DMS 273 (cell line): ENCODE measurements around the gene SORCS2.

Experiments used
- DNase-seq: peaks from one replicate; lab custom pipeline; 2025; ENCODE audit not compliant: unreplicated experiment; lab: John Stamatoyannopoulos, UW

Gene SORCS2

DNA sequence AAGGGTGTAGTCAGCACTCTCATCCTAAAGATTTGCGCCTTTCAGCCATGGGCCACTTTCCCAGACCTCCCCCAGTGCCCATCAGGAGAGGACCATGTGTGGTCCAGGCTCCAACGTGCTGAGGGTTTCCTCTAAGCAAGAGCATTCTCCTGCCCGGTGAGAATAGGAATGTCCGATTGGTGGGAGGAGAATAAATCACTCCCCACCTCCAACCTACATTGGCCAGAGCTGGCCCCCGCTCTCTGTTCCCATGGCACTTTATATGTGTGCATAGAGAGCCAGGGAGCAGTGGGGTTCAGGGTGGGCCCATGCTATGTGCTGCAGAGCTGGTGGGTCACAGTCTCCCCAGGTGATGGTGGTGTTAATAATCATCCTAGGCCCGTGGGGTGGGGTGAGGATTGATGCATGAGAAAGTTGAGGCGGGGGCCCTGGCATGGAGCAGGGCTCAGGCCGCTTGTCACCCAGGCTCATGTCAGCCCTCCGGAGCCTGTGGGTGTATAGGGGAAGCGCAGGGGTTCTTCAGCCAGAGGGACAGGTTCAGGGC lies 6.8 kb upstream of the SORCS2 start:
- no peak for DNase-seq

DNA sequence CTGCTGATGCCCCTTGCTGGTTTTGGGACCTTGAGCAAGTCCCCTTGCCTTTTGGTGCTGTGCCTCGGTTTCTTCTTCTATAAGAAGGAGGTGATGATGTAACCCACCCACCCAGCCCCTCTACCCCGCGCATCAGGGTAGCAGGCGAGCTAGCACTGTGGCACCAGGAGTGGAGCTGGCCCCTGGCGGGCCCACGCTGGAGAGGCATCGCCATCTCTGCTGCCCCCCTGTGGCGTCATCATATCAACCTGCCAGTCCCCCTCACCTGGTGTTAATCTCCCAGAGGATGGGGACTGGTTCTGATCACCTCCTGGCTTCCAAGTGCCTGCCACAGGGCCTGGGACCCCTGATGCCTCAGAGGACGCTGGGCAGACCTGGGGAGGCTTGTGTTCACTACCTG lies 6.3 kb upstream of the SORCS2 start:
- peak; percentile 53 for DNase-seq

DNA sequence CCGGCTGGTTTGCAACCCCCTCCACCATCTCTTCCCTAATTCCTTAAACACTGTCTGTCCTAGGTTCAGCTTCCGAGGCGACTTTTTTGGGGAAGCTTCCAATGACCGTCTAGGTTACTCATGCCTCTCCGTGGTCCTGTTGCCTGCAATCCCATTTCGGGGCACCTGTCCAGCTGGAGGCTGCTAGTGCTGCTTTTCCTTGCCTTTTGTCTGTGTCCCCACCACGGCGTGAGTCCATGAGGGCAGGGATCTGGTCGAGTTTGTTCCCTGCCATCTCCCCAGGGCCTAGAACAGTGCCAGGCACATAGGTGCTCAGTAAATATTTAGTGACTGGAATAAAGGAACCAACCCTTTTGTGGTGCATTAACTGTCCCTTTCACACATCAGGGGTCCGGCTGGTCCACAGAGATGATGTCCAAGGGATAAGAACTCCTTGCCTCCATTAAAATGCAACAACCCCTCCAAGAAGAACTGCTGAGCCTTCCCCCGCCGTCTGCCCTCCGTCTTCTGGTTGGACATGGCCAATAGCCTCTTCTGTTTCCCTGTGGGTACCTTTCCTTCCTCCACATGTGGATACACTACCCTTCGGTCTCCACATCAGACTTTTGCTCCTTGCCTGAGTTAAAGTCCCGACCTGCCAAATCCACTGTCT lies 5.7 kb upstream of the SORCS2 start:
- no peak for DNase-seq

DNA sequence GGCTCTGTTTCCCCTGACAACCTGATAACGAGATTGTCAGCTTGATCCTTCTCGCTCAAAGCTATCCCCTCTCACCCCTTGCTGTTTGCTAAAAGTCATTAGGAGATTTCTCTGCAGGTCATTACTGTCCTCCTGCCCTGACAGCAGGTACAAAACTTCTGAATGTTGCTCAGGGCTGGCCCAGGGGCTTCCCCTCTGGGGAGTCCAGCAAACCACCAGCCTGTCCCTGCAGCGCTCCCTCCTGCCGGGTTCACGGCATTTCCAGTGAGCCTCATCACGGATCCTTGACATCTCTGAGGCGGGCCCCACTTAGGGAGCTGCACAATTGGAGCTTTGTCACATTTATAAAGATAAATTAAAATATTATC lies 5.2 kb upstream of the SORCS2 start:
- no peak for DNase-seq

DNA sequence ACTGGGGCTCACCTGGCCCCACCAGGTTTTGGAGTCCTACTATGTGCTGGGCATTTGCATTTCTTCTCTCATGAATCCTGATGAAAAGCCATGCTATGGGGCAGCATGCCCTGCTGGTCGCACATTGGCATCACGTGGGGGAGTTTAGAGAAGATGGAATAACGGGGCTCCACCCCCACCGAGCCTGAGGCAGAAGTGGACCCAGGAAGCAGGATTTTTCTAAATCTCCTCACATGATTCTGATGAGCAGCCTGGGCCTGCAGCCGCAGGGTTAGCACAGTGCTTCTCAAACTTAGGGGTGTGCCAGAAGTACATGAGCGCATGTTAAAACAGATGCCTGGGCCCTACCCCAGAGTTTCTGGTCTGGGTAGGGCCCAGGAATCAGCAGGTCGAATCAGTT lies 4.6 kb upstream of the SORCS2 start:
- peak; percentile 4 for DNase-seq

DNA sequence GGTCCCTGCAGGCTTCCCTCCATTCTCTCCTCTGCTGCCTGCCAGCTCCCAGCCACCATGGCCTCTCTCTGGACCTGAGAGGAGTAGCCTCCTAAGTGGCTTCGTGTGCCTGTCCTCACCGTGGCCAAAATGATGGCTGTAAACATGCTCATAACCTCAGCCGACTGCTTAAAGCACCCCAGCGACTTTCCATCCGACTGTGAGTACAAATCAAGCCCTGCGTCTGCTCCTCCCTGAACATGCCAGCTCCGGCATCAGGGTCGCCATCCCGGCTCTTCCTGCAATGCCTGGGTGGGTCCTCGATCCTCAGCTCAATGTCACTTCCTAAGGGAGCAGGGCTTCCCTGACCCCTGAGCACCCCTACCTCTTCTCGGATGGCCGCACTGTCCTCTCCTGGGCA lies 3.3 kb upstream of the SORCS2 start:
- no peak for DNase-seq

DNA sequence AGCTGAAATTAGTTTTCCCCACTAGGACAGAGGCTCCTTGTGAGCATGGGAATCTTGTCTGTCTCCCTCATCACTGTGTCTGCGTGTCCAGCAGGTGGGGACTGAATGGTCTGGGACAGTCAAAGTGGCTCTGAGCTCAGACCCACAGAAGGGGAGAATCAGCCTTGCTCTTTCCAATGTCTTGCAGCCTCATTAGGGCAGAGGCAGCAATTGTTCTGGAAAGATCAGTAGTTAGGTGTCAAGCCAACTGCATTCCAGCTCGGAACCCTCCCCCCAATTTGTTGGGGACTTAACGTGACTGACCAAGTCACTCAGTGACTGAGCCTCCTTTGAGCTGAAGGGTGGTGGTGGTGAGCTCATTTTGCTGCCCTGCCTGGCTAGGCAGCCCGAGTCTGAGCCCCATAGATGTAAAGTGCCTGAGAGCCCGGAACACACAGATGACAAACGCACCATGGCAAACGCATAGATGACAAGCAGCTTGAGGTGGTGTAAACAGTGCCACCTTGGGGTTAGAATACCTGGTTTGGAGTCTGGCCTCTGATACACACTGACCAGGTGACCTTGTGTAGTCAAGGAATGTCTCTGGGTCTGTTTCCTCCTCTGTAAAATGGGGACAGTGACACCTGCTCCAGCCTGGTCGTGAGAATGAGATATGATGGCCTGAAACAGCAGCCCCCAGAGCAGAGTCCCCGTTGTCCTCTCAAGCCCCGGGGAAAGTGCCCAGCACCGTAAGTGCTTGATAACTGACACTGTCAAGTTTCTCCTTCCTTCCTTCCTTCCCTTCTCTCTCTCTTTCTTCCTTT lies 2.7 kb upstream of the SORCS2 start:
- peak; percentile 8 for DNase-seq

DNA sequence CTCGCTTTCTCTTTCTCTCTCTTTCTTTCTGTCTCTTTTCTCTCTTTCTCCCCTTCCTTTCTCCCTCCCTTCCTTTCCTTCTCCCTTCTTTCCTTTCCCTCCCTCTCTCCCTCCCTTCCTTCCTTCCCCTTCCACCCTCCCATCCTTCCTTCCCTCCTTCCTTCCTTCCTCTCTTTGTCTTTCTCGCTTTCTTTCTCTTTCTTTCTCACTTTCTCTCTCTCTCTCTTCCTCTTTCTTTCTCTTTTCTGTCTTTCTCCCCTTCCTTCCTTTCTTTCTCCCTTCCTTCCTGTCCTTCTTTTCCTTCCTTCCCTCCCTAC lies 2.1 kb upstream of the SORCS2 start:
- no peak for DNase-seq

DNA sequence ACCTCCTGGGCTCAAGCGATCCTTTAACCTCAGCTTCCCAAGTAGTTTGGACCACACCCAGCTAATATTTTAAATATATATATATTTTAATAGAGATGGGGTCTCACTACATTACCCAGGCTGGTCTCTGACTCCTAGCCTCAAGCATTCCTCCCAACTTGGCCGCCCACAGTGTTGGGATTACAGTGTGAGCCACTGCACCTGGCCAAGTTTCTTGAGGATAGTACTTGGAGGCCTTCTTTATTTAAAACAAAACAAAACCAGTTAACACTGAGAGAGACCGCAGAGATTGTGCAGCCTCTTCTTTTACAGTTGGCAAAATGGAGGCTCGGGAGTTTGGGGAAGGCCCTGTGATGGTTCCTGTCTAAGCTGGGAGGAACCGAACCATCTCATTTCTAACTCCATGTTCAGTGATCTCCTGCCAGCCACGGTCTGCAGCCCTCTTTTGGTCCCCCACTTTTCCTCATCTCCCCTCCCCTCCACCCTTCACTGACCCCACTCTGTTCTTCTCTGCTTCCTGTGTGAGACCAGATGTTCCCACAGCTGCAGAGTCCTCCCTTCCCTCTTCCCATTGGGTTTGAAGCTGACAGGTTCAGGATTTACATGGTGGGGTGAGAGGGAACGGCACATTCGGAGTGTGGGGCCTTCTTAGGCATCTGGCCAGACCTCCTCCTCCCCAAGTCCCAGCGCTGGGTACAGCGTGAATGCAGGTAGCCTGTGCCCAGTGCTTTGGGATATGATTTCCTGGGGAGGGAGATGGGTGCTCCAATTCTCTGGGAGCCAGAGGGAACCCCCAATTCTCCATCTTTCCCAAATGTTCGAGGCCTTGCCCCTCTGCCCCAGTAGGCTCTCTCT lies 1.4 kb upstream of the SORCS2 start:
- DNase-seq: no peak

DNA sequence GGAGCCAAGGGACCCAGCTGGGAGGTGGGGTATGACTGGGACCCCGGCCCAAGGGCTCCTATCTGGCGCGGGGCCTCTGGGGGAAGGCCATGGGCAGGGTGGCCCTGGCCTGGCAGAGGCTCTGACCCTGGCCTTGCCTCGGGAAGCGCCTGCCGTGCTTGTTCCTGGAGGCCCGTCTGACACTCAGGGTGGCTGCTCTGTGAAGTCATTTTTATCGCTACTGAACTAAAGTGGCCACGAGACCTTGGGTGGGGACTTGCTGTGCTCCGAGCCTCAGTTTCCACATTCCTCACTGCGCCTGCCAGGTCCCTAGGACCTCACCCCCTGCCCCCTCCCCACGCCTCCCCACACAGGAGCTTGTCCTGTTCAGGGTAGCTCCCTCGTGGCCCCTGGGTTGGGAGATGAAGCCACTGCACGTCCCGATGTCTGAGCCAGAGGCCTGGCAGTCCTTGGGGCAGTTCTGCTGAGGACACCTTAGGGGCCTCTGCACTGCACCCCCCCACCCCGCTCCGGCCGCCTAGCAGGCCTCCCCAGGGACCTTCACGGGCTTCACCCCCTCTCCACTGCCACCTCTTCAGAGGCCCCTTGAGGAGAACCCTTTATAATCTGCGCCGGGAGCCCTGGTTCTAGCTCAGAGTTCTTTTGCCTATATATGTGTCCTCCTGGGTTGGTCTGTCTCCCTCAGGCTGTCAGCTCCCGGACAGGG lies 639 bp upstream of the SORCS2 start:
- no peak for DNase-seq

DNA sequence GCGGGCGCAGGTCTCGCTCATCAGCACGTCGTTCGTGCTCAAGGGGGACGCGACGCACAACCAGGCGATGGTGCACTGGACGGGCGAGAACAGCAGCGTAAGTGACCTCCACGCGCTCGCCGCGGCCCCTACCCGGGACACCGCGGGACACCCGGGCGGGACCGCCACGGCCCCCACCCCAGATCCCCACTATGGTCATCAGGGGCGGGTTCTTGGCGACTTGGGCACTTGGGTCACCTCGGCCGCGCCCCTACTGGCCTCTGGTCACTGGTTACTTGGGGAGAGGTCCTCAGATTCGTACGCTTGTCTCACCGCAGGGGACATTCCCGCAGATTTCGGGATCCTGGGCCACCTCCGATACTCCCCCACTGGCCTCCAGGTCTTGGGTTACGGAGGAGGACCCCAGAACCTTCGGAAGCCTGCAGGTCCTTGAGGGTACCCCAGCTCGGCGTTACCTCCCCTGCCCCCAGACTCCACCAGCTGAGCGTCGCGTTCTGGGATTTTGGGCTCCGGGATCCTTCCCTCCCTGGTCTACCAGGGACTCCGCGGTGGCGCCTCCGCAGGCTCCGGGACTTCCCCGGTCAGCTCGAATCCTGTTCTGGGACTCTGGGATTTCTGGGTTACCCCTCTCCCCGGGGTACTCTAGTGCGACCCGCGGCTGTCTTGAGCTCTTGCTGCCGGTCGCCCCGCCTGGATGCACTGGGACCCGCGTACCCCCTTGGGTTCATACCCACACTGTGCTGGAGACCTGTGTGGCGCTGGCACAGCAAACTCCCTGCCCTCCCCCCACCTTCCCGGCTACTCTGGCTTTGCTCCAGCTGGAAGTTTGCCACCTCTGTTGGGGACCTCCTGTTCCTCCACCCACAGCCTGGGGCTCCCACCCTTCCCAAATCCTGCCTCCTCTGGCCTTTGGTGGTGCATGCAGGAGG lies 956 bp downstream of the SORCS2 start:
- DNase-seq: peak; percentile 65

DNA sequence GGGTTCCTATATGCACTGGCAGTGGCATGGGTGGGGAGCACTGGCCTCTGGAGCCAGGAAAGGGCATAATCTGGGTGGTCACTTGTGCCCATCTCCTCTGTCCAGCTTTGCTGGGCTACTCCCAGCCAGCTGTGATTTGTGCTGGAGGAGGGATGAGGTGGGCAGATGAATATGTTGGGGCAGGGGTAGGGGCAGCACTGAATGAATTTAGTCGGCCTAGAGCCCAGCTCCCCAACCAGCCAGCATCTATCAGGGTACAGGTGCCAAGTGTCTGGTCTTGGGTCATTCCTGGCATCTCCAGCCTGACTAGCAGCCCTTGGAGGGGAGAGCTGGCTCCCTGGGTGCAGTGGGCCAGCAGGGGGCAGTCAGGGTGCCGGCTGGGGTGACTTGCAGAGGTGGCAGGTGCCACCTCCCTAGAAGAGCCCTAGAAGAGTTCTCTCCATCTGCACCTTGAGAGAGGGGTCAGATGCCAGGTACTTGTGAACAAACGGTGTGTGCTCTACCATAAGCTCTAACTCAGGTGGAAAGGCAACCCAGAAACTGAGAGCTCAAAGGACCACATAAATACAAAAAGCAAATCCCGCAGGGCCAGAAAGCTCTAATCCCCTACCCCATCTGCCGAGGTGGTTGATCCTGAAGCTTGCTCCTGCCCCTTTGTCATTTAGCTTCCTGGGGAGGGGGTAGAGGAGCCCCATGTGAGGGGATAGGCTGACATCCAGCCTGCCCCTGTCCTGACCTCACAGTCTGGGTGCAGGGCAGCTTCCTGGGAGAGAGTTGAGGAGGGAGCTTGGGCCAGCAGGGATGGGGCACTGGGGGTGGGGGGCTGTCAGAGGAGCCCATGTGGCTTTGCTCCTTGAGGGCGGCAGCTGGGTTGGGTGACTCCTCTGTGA lies 2.2 kb downstream of the SORCS2 start:
- DNase-seq: peak; percentile 72

DNA sequence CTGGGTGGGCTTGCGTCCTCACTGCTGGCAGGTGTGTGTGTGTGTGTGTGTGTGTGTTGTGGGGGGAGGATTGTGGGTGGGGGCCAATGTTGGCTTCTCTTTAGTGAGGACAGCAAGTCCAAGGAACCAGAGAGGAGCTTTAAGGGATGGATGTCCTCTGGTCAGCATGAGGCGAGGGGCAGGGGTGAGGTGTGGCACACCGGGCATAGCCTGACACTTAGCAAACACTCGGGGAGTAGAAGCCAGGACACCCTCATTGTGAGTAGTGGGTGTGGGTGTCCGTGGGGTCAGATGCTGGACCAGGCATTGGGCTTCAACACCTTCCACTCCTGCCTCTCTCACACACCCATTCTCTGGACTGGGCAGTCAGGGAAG lies 2.8 kb downstream of the SORCS2 start:
- no peak for DNase-seq

DNA sequence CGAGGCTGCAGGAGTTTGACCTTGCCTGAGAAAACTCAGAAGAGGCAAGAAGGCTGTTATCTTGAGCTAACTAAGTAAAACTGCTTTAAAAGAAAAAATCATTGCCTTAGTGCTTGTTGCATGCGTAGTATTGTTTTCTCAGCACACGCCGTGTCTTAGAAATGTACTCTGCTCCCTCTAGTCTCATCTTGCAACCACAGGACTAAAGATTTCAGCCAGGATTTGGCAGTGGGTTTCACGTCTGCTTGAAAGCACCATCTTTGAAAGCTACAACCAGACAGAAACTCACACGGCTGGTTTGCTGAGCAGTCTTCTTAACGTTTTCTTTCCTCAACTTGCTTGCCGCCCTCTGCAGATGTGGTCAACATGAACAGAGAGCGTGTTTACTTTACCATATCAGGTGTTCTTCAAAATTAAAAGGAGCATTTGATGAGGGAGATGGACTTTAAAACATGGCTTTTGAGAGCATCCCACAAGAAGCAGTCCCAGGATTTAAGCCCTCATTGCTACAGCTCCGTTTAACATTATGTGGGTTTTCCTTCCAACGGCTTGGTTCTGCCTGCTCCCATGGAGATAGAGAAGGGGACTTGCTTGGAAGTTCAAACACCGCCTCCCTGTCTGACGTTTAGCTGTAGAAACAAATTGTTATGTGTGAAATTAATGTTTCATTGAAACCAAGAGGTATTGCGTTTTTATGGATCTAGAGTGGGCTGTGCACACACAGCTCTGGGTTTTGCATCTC lies 3.4 kb downstream of the SORCS2 start:
- DNase-seq: peak; percentile 27

DNA sequence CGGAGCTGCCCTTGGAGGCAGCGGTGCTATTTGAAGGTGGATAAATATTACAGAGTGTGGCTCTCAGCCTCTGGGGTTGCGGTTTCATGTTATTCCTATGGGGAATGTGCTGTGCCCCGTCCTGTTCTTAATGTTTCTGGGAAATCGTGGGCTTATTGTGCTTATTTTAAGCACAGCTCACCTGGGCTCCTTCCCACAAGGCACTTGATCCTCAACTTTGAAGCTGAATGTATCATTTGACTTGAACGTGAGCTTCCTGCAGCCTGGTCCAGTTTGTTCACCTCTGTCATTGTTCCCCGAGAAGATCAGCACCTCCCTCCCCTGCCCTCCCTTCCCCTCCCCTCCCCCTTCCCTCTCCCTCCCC lies 3.9 kb downstream of the SORCS2 start:
- peak; percentile 27 for DNase-seq

DNA sequence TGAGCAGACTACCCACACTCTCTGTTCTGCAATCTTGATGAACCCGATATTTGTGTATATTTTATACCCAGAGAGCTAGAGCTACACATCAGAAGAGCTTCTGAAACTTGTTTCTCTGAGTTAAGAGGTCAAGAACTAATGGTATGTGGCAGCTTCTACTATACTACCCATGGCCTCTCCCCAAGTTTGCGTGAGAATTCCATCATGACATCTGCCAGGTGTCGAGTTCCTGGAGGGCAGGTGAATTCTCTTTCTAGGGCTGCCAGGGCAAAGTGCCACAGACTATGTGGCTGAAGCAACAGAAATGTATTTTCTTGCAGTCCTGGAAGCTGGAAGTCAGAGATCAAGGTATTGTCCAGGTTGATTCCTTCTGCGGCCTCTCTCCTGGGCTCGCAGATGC lies 4.4 kb downstream of the SORCS2 start:
- DNase-seq: peak; percentile 8

DNA sequence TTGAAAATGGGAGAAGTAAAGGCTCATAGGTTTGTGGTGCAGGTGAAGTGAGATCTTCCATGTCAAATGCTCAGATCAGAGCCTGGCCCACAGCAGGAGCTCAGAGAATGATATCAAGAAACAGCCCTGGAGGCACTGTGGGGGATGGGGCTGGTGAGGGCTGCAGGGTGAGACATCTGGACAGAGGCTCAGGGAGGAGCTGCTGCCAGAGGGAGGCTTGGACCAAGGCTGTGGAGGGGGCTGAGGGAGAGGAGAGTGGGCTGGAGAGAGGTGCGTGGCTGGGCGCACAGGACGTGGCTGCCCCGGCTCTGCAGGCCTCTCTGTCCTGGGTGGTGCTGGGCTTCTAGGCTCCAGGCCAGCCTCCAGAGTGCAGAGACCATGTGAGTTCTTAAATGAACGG lies 5.6 kb downstream of the SORCS2 start:
- peak; percentile 48 for DNase-seq

DNA sequence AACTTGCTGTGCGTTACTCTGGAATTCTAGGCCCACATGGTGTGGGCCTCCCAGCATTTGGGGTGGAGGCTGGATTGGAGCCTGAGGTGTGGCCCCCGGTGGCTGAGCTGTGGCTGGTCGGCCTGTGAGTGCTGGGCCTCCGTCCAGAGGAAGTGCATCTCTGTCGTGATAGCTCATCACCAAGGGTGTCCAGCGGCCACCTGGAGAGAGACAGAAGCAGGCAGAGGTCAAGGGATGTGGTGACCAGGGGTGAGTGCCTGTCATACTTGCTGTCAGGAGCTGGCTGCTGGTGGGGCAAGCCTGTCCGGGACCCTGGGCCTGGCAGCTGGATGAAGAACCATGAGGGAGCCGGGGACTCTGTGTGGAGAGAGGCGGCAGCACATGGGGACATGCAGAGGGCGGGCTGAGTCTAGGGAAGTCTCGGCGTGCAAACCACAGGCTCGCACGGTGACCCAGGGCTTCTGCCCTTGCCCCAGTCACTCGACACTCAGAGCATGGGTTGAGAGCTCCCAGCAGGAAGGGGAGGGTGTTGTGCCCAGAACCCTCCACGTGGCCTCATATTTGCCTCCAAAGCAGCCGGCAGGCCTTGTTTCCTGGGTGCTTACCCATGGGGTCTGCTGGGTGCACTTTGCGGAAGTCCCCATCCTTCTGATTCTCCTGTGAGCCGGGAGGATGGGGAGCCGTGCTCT lies 6.2 kb downstream of the SORCS2 start:
- DNase-seq: no peak
